Measurements from ENCODE around the gene C14orf93. TPM values are rescaled to one million over a fixed set of nuclear protein-coding genes. Genes with fewer than 3 reads are reported as not detected.
A peak's percentile ranks its signal among the peaks of the same experiment; 100 is the strongest.
"Not testable (repeated sequence)": the region's sequence is repeated elsewhere in the genome, so short reads cannot be mapped to it uniquely, and the experiment has no call there.

The C14orf93 gene
- total and polyA plus RNA-seq, 9 of the 15 experiments (the other 6 are each of a cell fraction or from before 2014, with no cell fraction given), result 2.2 to 22.4 (median 16.1) TPM

GRCh38 chr14:23004274-23004673, 5.7 kb downstream of the C14orf93 start:
- H3K27ac ChIP-seq (ENCODE audit: extremely low read depth, low read depth, low read length); H3K27me3 ChIP-seq (ENCODE audit: control insufficient read depth in 2 of 2, insufficient read depth in 2 of 2, low read length in 2 of 2); ATAC-seq; FAIRE-seq; DNase-seq (ENCODE audit: extremely low read depth in 1 of 4, low spot score in 3 of 4); H3K9me3 ChIP-seq (replicated peaks; ENCODE audit: control insufficient read depth, insufficient read depth, low read depth, low read length); CTCF ChIA-PET (ENCODE audit: low intra/inter-chr PET ratio); H3K9me1 ChIP-seq (ENCODE audit: control insufficient read depth, insufficient read depth, low read length); H2AFZ ChIP-seq (ENCODE audit: low read depth, low read length); H3K4me2 ChIP-seq (ENCODE audit: insufficient read depth, low read length); H4K20me1 ChIP-seq (replicated peaks; ENCODE audit: control insufficient read depth, insufficient read depth, low read length); intact Hi-C loops (cut with micrococcal nuclease); in situ Hi-C loops (cut with MboI); H3K4me3 ChIP-seq; H3K9ac ChIP-seq (ENCODE audit: insufficient read depth in 1 of 2, low read depth in 2 of 2, low read length in 2 of 2); H3K36me3 ChIP-seq (ENCODE audit: control insufficient read depth, insufficient read depth, low read length); BruUV-seq (replicated peaks); TF ChIP-seq ATF3 (CRISPR knock-in tag; conservative IDR thresholded peaks at IDR 0.05): not testable (repeated sequence)
- Histone ChIP-seq H3K79me2 (ENCODE audit: control insufficient read depth, insufficient read depth, low read length) (peaks cover 38% of the 10 kb centered on the region), H3K4me1 (replicated peaks in 1 of 2; ENCODE audit: control insufficient read depth in 2 of 2, insufficient read depth in 2 of 2, low read length in 2 of 2) (peaks cover 24 to 27% of the 10 kb centered on the region in 2 experiments)
- TF ChIP-seq MAFG (tag; conservative IDR thresholded peaks at IDR 0.05), result 0 out of 2 replicates have a peak, but pooled peaks have one; percentile 6
- TF ChIP-seq ATF3 (IDR thresholded peaks at IDR 0.05), result peak; percentile 65
- 0 out of 2 replicates have a peak, but pooled peaks have one; percentile 5 for TF ChIP-seq EGR1 (conservative IDR thresholded peaks at IDR 0.05)
- 91% methylated on average over 4 of the region's 4 CpGs for WGBS (ENCODE audit: insufficient coverage, low coverage, missing lambda C conversion rate)
- POLR2A ChIA-PET, result interaction anchor here (0.6 to 1.3 kb wide), 3 partner anchors 8 to 51 kb away, joined by 3 to 5 read pairs (median 4); no protein-coding TSS in a partner anchor

DNA sequence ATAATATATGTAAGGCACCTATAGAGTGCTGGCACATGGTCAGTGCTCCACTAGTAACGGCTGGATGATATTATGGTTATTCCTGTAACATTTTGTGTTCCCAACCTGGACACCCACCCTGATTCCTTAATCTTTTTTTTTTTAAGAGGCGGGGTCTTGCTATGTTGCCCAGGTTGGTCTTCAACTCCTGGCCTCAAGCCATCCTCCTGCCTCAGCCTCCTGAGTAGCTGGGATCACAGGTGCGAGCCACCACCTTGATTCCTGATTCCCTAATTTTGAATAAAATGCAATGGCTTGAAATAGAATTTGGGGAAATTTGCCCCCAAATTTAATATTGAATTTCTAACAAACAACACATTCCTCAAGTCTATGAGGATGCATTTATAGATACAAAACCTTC, 7.4 kb downstream of the C14orf93 start:
- peak; percentile 45 for TF ChIP-seq ZNF121 (CRISPR knock-in tag; conservative IDR thresholded peaks at IDR 0.05)
- no peak for TF ChIP-seq SFPQ (IDR thresholded peaks at IDR 0.05; ENCODE audit: low read depth, low read length)
- TF ChIP-seq KLF1 (tag; IDR thresholded peaks at IDR 0.05), result no peak
- in situ Hi-C loops (cut with MboI), result no loop called here
- H2AFZ ChIP-seq (ENCODE audit: low read depth, low read length), result no peak overlapping the region
- no peaks in the 10 kb centered on the region for H3K27me3 ChIP-seq (ENCODE audit: control insufficient read depth in 2 of 2, insufficient read depth in 2 of 2, low read length in 2 of 2)
- ChIA-PET CTCF (ENCODE audit: low intra/inter-chr PET ratio) (no interaction called here), POLR2A (interaction anchor here (1.0 kb wide), 1 partner anchor 9 kb away, joined by 4 read pairs; no protein-coding TSS in a partner anchor)
- intact Hi-C loops (cut with micrococcal nuclease), result no loop called here
- no TSS peak for BruUV-seq (replicated peaks)
- peaks cover 29 to 32% of the 10 kb centered on the region in 2 experiments for H3K4me1 ChIP-seq (replicated peaks in 1 of 2; ENCODE audit: control insufficient read depth in 2 of 2, insufficient read depth in 2 of 2, low read length in 2 of 2)
- no peak overlapping the region for H3K4me2 ChIP-seq (ENCODE audit: insufficient read depth, low read length)
- DNase-seq (ENCODE audit: extremely low read depth in 1 of 4, low spot score in 3 of 4) (no peak), ATAC-seq (no peak), FAIRE-seq (no peak)
- no peak overlapping the region for H3K27ac ChIP-seq (ENCODE audit: extremely low read depth, low read depth, low read length)
- H3K9me3 ChIP-seq (replicated peaks; ENCODE audit: control insufficient read depth, insufficient read depth, low read depth, low read length), result no peaks in the 10 kb centered on the region
- no peak overlapping the region for H3K4me3 ChIP-seq
- peaks cover 22% of the 10 kb centered on the region for H3K79me2 ChIP-seq (ENCODE audit: control insufficient read depth, insufficient read depth, low read length)
- no peaks in the 10 kb centered on the region for H4K20me1 ChIP-seq (replicated peaks; ENCODE audit: control insufficient read depth, insufficient read depth, low read length)
- no peak overlapping the region for H3K9ac ChIP-seq (ENCODE audit: insufficient read depth in 1 of 2, low read depth in 2 of 2, low read length in 2 of 2)
- H3K36me3 ChIP-seq (ENCODE audit: control insufficient read depth, insufficient read depth, low read length), result no peaks in the 10 kb centered on the region
- no peaks in the 10 kb centered on the region for H3K9me1 ChIP-seq (ENCODE audit: control insufficient read depth, insufficient read depth, low read length)
- 77% methylated on average over 3 of the region's 3 CpGs for WGBS (ENCODE audit: insufficient coverage, low coverage, missing lambda C conversion rate)
